Naive B cell (primary cell): ENCODE data around the gene ZNF488. TPM values are rescaled to one million over a fixed set of nuclear protein-coding genes. Genes with fewer than 3 reads are reported as not detected.
A peak's percentile ranks its signal among the peaks of the same experiment; 100 is the strongest.

ENCODE experiments used
- ATAC-seq, 2 donors: fragments of 150-1000 bp; cut with Tn5 transposase; 2 replicates each; pipeline ENCODE4 v1.10.0; 2021; ENCODE audit warnings: low read depth in 2 of 2, mild to moderate bottlenecking in 2 of 2, moderate library complexity in 2 of 2
- DNase-seq: peaks from one replicate; pipeline ENCODE4 v3.0.0; 2022
- H3K27ac Mint-ChIP-seq, 6 donors: one replicate each; pipeline ENCODE4 v1.8.0; 2020 to 2022; ENCODE audit warnings: mild to moderate bottlenecking in 6 of 6, mixed read lengths in 6 of 6, moderate library complexity in 5 of 6, inconsistent platforms in 2 of 6
- H3K27me3 Mint-ChIP-seq, 3 donors: one replicate each; pipeline ENCODE4 v1.8.0; 2021 to 2022; ENCODE audit warnings: mixed read lengths in 3 of 3, mild to moderate bottlenecking in 1 of 3
- H3K36me3 Mint-ChIP-seq, 2 donors: one replicate each; pipeline ENCODE4 v1.8.0; 2020 to 2022; ENCODE audit warnings: mixed read lengths in 2 of 2, inconsistent platforms in 1 of 2, mild to moderate bottlenecking in 1 of 2
- H3K4me1 Mint-ChIP-seq, 3 donors: one replicate each; pipeline ENCODE4 v1.8.0; 2020 to 2022; ENCODE audit warnings: mixed read lengths in 3 of 3, inconsistent platforms in 1 of 3, mild to moderate bottlenecking in 1 of 3, moderate library complexity in 1 of 3
- H3K4me3 Mint-ChIP-seq, 8 donors: one replicate each; pipeline ENCODE4 v1.8.0; 2020 to 2022; ENCODE audit warnings: mild to moderate bottlenecking in 8 of 8, mixed read lengths in 8 of 8, moderate library complexity in 8 of 8, inconsistent platforms in 2 of 8
- H3K9me3 Mint-ChIP-seq, 7 donors: one replicate each; pipeline ENCODE4 v1.8.0; 2020 to 2022; ENCODE audit warnings: mixed read lengths in 7 of 7, mild to moderate bottlenecking in 5 of 7, inconsistent platforms in 2 of 7, moderate library complexity in 1 of 7
- polyA plus RNA-seq, 6 donors: library from polyadenylated mRNA; unstranded; fragments of 300-500 nt; fragmentation: Illumina TruSeq; gene quantifications; one replicate each; pipeline ENCODE4 v1.2.3, GENCODE V29; 2021; ENCODE audit warnings: low read depth in 6 of 6

Gene ZNF488
- polyA plus RNA-seq, 6 donors from 2014 or later, result not detected

GRCh38 chr10:47337310-47337709 is 46.8 kb downstream of the ZNF488 start:
- Mint-ChIP-seq H3K4me1 (peaks cover 4 to 14% (median 8%) of the 10 kb centered on the region in 3 donors), H3K36me3 (no peaks in the 10 kb centered on the region), H3K9me3 (no peaks in the 10 kb centered on the region), H3K4me3 (no peak overlapping the region), H3K27me3 (peaks cover 33 to 50% (median 47%) of the 10 kb centered on the region in 3 donors), H3K27ac (no peak overlapping the region)
- ATAC-seq (no peak), DNase-seq (no peak)

GRCh38 chr10:47336387-47337134 is 47.5 kb downstream of the ZNF488 start:
- no peak for ATAC-seq
- no peaks in the 10 kb centered on the region for H3K36me3 Mint-ChIP-seq
- peaks cover 33 to 47% (median 47%) of the 10 kb centered on the region in 3 donors for H3K27me3 Mint-ChIP-seq
- H3K4me3 Mint-ChIP-seq, result no peak overlapping the region
- no peaks in the 10 kb centered on the region for H3K9me3 Mint-ChIP-seq
- no peak overlapping the region for H3K27ac Mint-ChIP-seq
- H3K4me1 Mint-ChIP-seq, result peaks cover 4 to 14% (median 8%) of the 10 kb centered on the region in 3 donors
- DNase-seq, result no peak

- DNase-seq (no peak), ATAC-seq (no peak)
- no peak overlapping the region for H3K4me3 Mint-ChIP-seq
- H3K9me3 Mint-ChIP-seq, result no peaks in the 10 kb centered on the region
- peaks cover 4 to 14% (median 8%) of the 10 kb centered on the region in 3 donors for H3K4me1 Mint-ChIP-seq
- H3K36me3 Mint-ChIP-seq, result no peaks in the 10 kb centered on the region
- no peak overlapping the region for H3K27ac Mint-ChIP-seq
- peaks cover 33 to 43% (median 40%) of the 10 kb centered on the region in 3 donors for H3K27me3 Mint-ChIP-seq
Measured at GRCh38 chr10:47335906-47336305, 48.2 kb downstream of the ZNF488 start.

GRCh38 chr10:47334466-47335295 is 49.4 kb downstream of the ZNF488 start:
- H3K4me3 Mint-ChIP-seq, result no peak overlapping the region
- peaks cover 24 to 30% (median 28%) of the 10 kb centered on the region in 3 donors for H3K27me3 Mint-ChIP-seq
- no peak overlapping the region for H3K27ac Mint-ChIP-seq
- no peak for DNase-seq
- no peak for ATAC-seq
- H3K36me3 Mint-ChIP-seq, result no peaks in the 10 kb centered on the region
- peaks cover 0 to 3% (median 0%) of the 10 kb centered on the region in 3 donors for H3K4me1 Mint-ChIP-seq
- H3K9me3 Mint-ChIP-seq, result no peaks in the 10 kb centered on the region

GRCh38 chr10:47333532-47333931 is 50.6 kb downstream of the ZNF488 start:
- Mint-ChIP-seq H3K4me1 (peaks cover 0 to 2% (median 0%) of the 10 kb centered on the region in 3 donors), H3K36me3 (no peaks in the 10 kb centered on the region), H3K27ac (no peak overlapping the region), H3K9me3 (peaks cover 0 to 2% (median 0%) of the 10 kb centered on the region in 7 donors), H3K27me3 (peaks cover 22 to 23% (median 23%) of the 10 kb centered on the region in 3 donors), H3K4me3 (no peak overlapping the region)
- DNase-seq (no peak), ATAC-seq (no peak)

GRCh38 chr10:47332946-47333345 is 51.1 kb downstream of the ZNF488 start:
- DNase-seq, result no peak
- H3K4me3 Mint-ChIP-seq, result no peak overlapping the region
- H3K4me1 Mint-ChIP-seq, result peaks cover 0 to 8% (median 0%) of the 10 kb centered on the region in 3 donors
- H3K36me3 Mint-ChIP-seq, result no peaks in the 10 kb centered on the region
- peaks cover 0 to 8% (median under 1%) of the 10 kb centered on the region in 7 donors for H3K9me3 Mint-ChIP-seq
- no peak for ATAC-seq
- no peak overlapping the region for H3K27ac Mint-ChIP-seq
- peaks cover 18 to 23% (median 23%) of the 10 kb centered on the region in 3 donors for H3K27me3 Mint-ChIP-seq

- peaks cover 18 to 23% (median 23%) of the 10 kb centered on the region in 3 donors for H3K27me3 Mint-ChIP-seq
- ATAC-seq, result no peak
Measured at GRCh38 chr10:47332371-47332770, 51.7 kb downstream of the ZNF488 start.

GRCh38 chr10:47331954-47332353 is 52.1 kb downstream of the ZNF488 start:
- ATAC-seq, result no peak
- Mint-ChIP-seq H3K27me3 (peaks cover 18 to 23% (median 19%) of the 10 kb centered on the region in 3 donors), H3K4me3 (no peak overlapping the region), H3K36me3 (no peaks in the 10 kb centered on the region), H3K4me1 (peaks cover 0 to 14% (median 0%) of the 10 kb centered on the region in 3 donors), H3K9me3 (peaks cover 0 to 11% (median 3%) of the 10 kb centered on the region in 7 donors), H3K27ac (no peak overlapping the region)
- no peak for DNase-seq

More at GRCh38 chr10:47332371-47332770, 51.7 kb downstream of the ZNF488 start:
- Mint-ChIP-seq H3K27ac (no peak overlapping the region), H3K36me3 (no peaks in the 10 kb centered on the region), H3K4me1 (peaks cover 0 to 14% (median 0%) of the 10 kb centered on the region in 3 donors), H3K4me3 (no peak overlapping the region), H3K9me3 (peaks cover 0 to 11% (median 3%) of the 10 kb centered on the region in 7 donors)
- no peak for DNase-seq

- no peak overlapping the region for H3K4me3 Mint-ChIP-seq
- no peak for ATAC-seq
- peaks cover 0 to 11% (median 3%) of the 10 kb centered on the region in 7 donors for H3K9me3 Mint-ChIP-seq
Measured at GRCh38 chr10:47331491-47331890, 52.6 kb downstream of the ZNF488 start.

GRCh38 chr10:47330804-47331203 is 53.3 kb downstream of the ZNF488 start:
- DNase-seq (no peak), ATAC-seq (no peak)
- H3K4me1 Mint-ChIP-seq, result peaks cover 0 to 14% (median 0%) of the 10 kb centered on the region in 3 donors
- H3K36me3 Mint-ChIP-seq, result no peaks in the 10 kb centered on the region
- H3K9me3 Mint-ChIP-seq, result peaks cover 0 to 11% (median 3%) of the 10 kb centered on the region in 7 donors
- H3K4me3 Mint-ChIP-seq, result no peak overlapping the region
- H3K27ac Mint-ChIP-seq, result no peak overlapping the region
- peaks cover 11 to 15% (median 12%) of the 10 kb centered on the region in 3 donors for H3K27me3 Mint-ChIP-seq

More at GRCh38 chr10:47331491-47331890, 52.6 kb downstream of the ZNF488 start:
- peaks cover 18 to 22% (median 18%) of the 10 kb centered on the region in 3 donors for H3K27me3 Mint-ChIP-seq
- no peaks in the 10 kb centered on the region for H3K36me3 Mint-ChIP-seq
- no peak overlapping the region for H3K27ac Mint-ChIP-seq
- peaks cover 0 to 14% (median 0%) of the 10 kb centered on the region in 3 donors for H3K4me1 Mint-ChIP-seq
- no peak for DNase-seq

- H3K36me3 Mint-ChIP-seq, result no peaks in the 10 kb centered on the region
- peaks cover 7 to 12% (median 11%) of the 10 kb centered on the region in 3 donors for H3K27me3 Mint-ChIP-seq
- peaks cover 0 to 14% (median 0%) of the 10 kb centered on the region in 3 donors for H3K4me1 Mint-ChIP-seq
- H3K9me3 Mint-ChIP-seq, result peaks cover 0 to 11% (median 3%) of the 10 kb centered on the region in 7 donors
- no peak overlapping the region for H3K27ac Mint-ChIP-seq
- H3K4me3 Mint-ChIP-seq, result no peak overlapping the region
- ATAC-seq, result no peak
- no peak for DNase-seq
Measured at GRCh38 chr10:47330366-47330765, 53.7 kb downstream of the ZNF488 start.

- H3K4me1 Mint-ChIP-seq, result peaks cover 0 to 14% (median 0%) of the 10 kb centered on the region in 3 donors
- H3K27me3 Mint-ChIP-seq, result peaks cover 3 to 15% (median 10%) of the 10 kb centered on the region in 3 donors
- H3K36me3 Mint-ChIP-seq, result no peaks in the 10 kb centered on the region
- DNase-seq (no peak), ATAC-seq (no peak)
- no peak overlapping the region for H3K27ac Mint-ChIP-seq
- H3K9me3 Mint-ChIP-seq, result peaks cover 0 to 11% (median 3%) of the 10 kb centered on the region in 7 donors
- no peak overlapping the region for H3K4me3 Mint-ChIP-seq
Measured at GRCh38 chr10:47329855-47330254, 54.2 kb downstream of the ZNF488 start.

- H3K36me3 Mint-ChIP-seq, result no peaks in the 10 kb centered on the region
- H3K9me3 Mint-ChIP-seq, result peaks cover 0 to 11% (median 3%) of the 10 kb centered on the region in 7 donors
- H3K4me3 Mint-ChIP-seq, result no peak overlapping the region
- peaks cover 0 to 14% (median 0%) of the 10 kb centered on the region in 3 donors for H3K4me1 Mint-ChIP-seq
- DNase-seq (no peak), ATAC-seq (no peak)
- H3K27ac Mint-ChIP-seq, result peak overlapping the region in 1 of 6 donors; percentile 47
- H3K27me3 Mint-ChIP-seq, result peaks cover 4 to 23% (median 14%) of the 10 kb centered on the region in 3 donors
Measured at GRCh38 chr10:47326927-47327330, 57.2 kb downstream of the ZNF488 start.
